ENCODE results near the gene EPN3. TPM values are rescaled to one million over a fixed set of nuclear protein-coding genes. Genes with fewer than 3 reads are reported as not detected.

EPN3 gene
- total and polyA plus RNA-seq, 2 experiments from 2014 or later = 2.3 to 7.7 TPM

- H3K4me2 ChIP-seq = no peak overlapping the region
- Mint-ChIP-seq H3K4me3 (no peak overlapping the region), H3K36me3 (ENCODE audit: low read depth) (no peaks in the 10 kb centered on the region), H3K27ac (no peak overlapping the region), H3K4me1 (no peaks in the 10 kb centered on the region), H3K27me3 (ENCODE audit: insufficient read depth, low read depth, poor library complexity) (peaks cover 4% of the 10 kb centered on the region), H3K9me3 (no peaks in the 10 kb centered on the region)
- H3K79me2 ChIP-seq (replicated peaks; ENCODE audit: insufficient read depth) = no peaks in the 10 kb centered on the region
- H3K9me2 ChIP-seq (ENCODE audit: insufficient read depth) = no peaks in the 10 kb centered on the region
- H3K27me3 ChIP-seq (ENCODE audit: insufficient read depth) = no peaks in the 10 kb centered on the region
- ATAC-seq = no peak
- H2AFZ ChIP-seq = no peak overlapping the region
- no peaks in the 10 kb centered on the region for H3K4me1 ChIP-seq (ENCODE audit: insufficient read depth)
- H3F3A ChIP-seq (replicated peaks; ENCODE audit: low read depth) = no peaks in the 10 kb centered on the region
- TF ChIP-seq EZH2phosphoT487 (IDR thresholded peaks at IDR 0.05; ENCODE audit: unreplicated experiment) = no peak
- no peak for TF ChIP-seq POLR2AphosphoS5 (IDR thresholded peaks at IDR 0.05; ENCODE audit: low read depth)
- TF ChIP-seq ZNF114 (CRISPR knock-in tag; IDR thresholded peaks at IDR 0.05) = no peak
- TF ChIP-seq ETS1 (IDR thresholded peaks at IDR 0.05) = no peak
- no peak for TF ChIP-seq CTCF (conservative IDR thresholded peaks at IDR 0.05; ENCODE audit: low read depth in 2 of 2)
- no peak for TF ChIP-seq REST (IDR thresholded peaks at IDR 0.05; ENCODE audit: unreplicated experiment)
- TF ChIP-seq CREB1 (CRISPR knock-in tag; IDR thresholded peaks at IDR 0.05; ENCODE audit: low read depth) = no peak
- TF ChIP-seq ZNF331 (CRISPR knock-in tag; IDR thresholded peaks at IDR 0.05; ENCODE audit: low read depth) = no peak
- H3K36me3 ChIP-seq (ENCODE audit: insufficient read depth) = no peaks in the 10 kb centered on the region
- H3K4me3 ChIP-seq = no peak overlapping the region
- H3K27ac ChIP-seq (ENCODE audit: low read depth) = no peak overlapping the region
- H4K20me1 ChIP-seq (replicated peaks; ENCODE audit: insufficient read depth) = no peaks in the 10 kb centered on the region
- DNase-seq (ENCODE audit: low spot score) = no peak
Measured at GRCh38 chr17:50493744-50494143, 38.8 kb upstream of the EPN3 start.

- H3K4me2 ChIP-seq = no peak overlapping the region
- no peaks in the 10 kb centered on the region for H4K20me1 ChIP-seq (replicated peaks; ENCODE audit: insufficient read depth)
- Mint-ChIP-seq H3K4me3 (no peak overlapping the region), H3K36me3 (ENCODE audit: low read depth) (no peaks in the 10 kb centered on the region), H3K27me3 (ENCODE audit: insufficient read depth, low read depth, poor library complexity) (peaks cover 4% of the 10 kb centered on the region), H3K27ac (no peak overlapping the region), H3K9me3 (no peaks in the 10 kb centered on the region), H3K4me1 (no peaks in the 10 kb centered on the region)
- DNase-seq (ENCODE audit: low spot score) (no peak), ATAC-seq (peak; percentile 54)
- H3K4me3 ChIP-seq = no peak overlapping the region
- no peak overlapping the region for H3K27ac ChIP-seq (ENCODE audit: low read depth)
- H3K4me1 ChIP-seq (ENCODE audit: insufficient read depth) = no peaks in the 10 kb centered on the region
- no peaks in the 10 kb centered on the region for H3F3A ChIP-seq (replicated peaks; ENCODE audit: low read depth)
- H3K36me3 ChIP-seq (ENCODE audit: insufficient read depth) = no peaks in the 10 kb centered on the region
- no peaks in the 10 kb centered on the region for H3K27me3 ChIP-seq (ENCODE audit: insufficient read depth)
- H3K79me2 ChIP-seq (replicated peaks; ENCODE audit: insufficient read depth) = no peaks in the 10 kb centered on the region
- H2AFZ ChIP-seq = no peak overlapping the region
- H3K9me2 ChIP-seq (ENCODE audit: insufficient read depth) = no peaks in the 10 kb centered on the region
- TF ChIP-seq STAT1 (IDR thresholded peaks at IDR 0.05; ENCODE audit: unreplicated experiment) = no peak
- TF ChIP-seq EZH2 (IDR thresholded peaks at IDR 0.05; ENCODE audit: low read depth, unreplicated experiment) = no peak
- TF ChIP-seq POLR2AphosphoS5 (IDR thresholded peaks at IDR 0.05; ENCODE audit: low read depth) = no peak
- no peak for TF ChIP-seq REST (IDR thresholded peaks at IDR 0.05; ENCODE audit: unreplicated experiment)
- TF ChIP-seq ETS1 (IDR thresholded peaks at IDR 0.05) = no peak
- TF ChIP-seq JUNB (IDR thresholded peaks at IDR 0.05; ENCODE audit: unreplicated experiment) = no peak
- TF ChIP-seq EZH2phosphoT487 (IDR thresholded peaks at IDR 0.05; ENCODE audit: unreplicated experiment) = no peak
- no peak for TF ChIP-seq CREB1 (CRISPR knock-in tag; IDR thresholded peaks at IDR 0.05; ENCODE audit: low read depth)
- TF ChIP-seq NANOG (IDR thresholded peaks at IDR 0.05; ENCODE audit: borderline replicate concordance) = no peak
- no peak for TF ChIP-seq ZNF114 (CRISPR knock-in tag; IDR thresholded peaks at IDR 0.05)
Measured at GRCh38 chr17:50495217-50495823, 37.2 kb upstream of the EPN3 start.
